Loucy (cell line): ENCODE measurements around the gene SRRM4.

Source experiments
- EZH2phosphoT487 ChIP-seq: fragments of 200-600 bp; IDR thresholded peaks from 2 replicates; pipeline ENCODE4 v1.6.1; 2018; ENCODE audit warnings: antibody characterized with exemption, mild to moderate bottlenecking, moderate library complexity, borderline replicate concordance
- TF ChIP-seq, protein P1 (sequence below): fragments of 200-600 bp; sonication (generic); conservative IDR thresholded peaks from 2 replicates; pipeline ENCODE4 v1.5.1; 2014; ENCODE audit warnings: mild to moderate bottlenecking, antibody characterized with exemption, low read length

- TF ChIP-seq EZH2phosphoT487: no peak
- TF ChIP-seq, protein P1, sequence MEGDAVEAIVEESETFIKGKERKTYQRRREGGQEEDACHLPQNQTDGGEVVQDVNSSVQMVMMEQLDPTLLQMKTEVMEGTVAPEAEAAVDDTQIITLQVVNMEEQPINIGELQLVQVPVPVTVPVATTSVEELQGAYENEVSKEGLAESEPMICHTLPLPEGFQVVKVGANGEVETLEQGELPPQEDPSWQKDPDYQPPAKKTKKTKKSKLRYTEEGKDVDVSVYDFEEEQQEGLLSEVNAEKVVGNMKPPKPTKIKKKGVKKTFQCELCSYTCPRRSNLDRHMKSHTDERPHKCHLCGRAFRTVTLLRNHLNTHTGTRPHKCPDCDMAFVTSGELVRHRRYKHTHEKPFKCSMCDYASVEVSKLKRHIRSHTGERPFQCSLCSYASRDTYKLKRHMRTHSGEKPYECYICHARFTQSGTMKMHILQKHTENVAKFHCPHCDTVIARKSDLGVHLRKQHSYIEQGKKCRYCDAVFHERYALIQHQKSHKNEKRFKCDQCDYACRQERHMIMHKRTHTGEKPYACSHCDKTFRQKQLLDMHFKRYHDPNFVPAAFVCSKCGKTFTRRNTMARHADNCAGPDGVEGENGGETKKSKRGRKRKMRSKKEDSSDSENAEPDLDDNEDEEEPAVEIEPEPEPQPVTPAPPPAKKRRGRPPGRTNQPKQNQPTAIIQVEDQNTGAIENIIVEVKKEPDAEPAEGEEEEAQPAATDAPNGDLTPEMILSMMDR: no peak
Observed at GRCh38 chr12:119208626-119209061, 227.3 kb downstream of the SRRM4 start.
